Measurements from ENCODE around the gene LAMTOR5.
A peak's percentile ranks its signal among the peaks of the same experiment; 100 is the strongest.
"Not testable (repeated sequence)": the region's sequence is repeated elsewhere in the genome, so short reads cannot be mapped to it uniquely, and the experiment has no call there.

The LAMTOR5 gene

GRCh38 chr1:110407260-110408210, at the start of gene LAMTOR5:
Gene LAMTOR5, minus strand, starts transcription at chr1:110407694. Its CDS starts 74 bp downstream, at chr1:110407620.
- DNase-seq, result peak; percentile 85 to 89

DNA sequence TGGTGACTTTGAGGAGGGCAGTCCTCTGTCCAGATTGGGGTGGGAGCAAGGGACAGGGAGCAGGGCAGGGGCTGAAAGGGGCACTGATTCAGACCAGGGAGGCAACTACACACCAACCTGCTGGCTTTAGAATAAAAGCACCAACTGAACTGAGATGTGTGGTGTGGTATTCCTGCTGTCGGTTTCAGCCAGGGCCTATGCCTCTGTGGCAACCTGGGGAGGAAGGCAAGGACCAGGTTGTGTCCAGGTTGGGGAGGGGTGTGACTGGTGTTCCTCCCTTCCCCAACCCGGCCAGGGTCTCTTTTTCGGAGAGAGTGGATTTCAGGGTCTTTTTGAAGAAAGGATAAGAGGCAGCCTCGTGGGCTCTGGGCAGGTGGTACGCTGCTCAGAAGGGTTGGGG, 49.7 kb upstream of the LAMTOR5 start:
- no peak for DNase-seq

DNA sequence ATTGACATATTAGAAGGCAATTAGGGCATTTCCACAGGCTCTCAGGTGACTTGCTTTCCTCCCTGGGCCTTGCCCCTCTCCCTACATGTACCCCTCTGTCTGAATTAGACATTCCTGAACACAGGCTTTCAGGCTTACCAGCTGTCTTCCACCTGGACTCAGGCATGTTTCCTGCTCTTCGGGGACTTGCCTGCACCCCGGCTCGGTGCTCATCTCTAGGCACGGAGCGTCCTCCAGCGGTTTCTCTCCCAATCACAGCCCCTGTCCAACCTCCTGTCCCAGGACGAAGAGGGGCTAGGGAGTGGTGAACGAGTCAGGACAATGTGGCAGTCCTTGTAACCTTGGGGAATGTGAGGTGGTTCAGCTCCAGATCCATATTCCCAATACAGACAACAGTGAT, 47.7 kb upstream of the LAMTOR5 start:
- no peak for DNase-seq

- DNase-seq, result no peak
Observed at GRCh38 chr1:110454328-110454727, 46.8 kb upstream of the LAMTOR5 start.

DNA sequence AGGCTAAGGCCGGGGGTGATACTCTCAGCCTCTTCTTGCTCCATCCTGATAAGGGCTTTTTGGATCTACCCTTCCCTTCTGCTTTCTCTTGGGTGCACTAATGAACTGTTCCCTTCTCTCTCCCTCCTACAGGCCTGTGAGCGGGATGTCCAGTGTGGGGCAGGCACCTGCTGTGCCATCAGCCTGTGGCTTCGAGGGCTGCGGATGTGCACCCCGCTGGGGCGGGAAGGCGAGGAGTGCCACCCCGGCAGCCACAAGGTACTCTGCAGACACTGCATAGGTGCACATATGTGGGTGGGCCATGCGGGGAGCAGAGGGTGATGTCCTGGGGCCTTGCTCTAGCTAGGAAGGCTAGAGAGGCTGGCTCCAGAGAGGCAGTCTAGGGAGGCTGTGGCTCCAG, 46.3 kb upstream of the LAMTOR5 start:
- no peak for DNase-seq

- no peak for DNase-seq
Observed at GRCh38 chr1:110452330-110452729, 44.8 kb upstream of the LAMTOR5 start.

DNA sequence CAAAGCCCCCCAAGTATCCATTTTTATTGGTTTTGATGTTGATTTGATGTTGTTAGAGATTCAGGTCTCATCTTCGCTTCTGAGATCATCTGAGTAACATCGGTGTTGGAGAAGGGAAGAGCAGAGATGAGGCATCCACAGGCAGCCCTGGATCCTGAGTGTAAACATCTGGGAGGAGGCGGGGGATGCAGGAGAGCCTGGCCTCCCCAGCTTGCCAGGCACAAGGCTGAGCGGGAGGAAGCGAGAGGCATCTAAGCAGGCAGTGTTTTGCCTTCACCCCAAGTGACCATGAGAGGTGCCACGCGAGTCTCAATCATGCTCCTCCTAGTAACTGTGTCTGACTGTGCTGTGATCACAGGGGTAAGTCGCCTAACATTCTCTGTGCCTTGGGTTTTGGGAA, 43.4 kb upstream of the LAMTOR5 start, which contains the start of gene PROK1:
Gene PROK1 (plus strand): TSS at position 221 of the 400 bp plus-strand sequence. CDS start 68 bp downstream, at position 289.
- DNase-seq, result no peak

GRCh38 chr1:110449661-110450651, 42.5 kb upstream of the LAMTOR5 start:
- DNase-seq, result no peak

- no peak for DNase-seq
Observed at GRCh38 chr1:110444561-110444960, 37.1 kb upstream of the LAMTOR5 start.

DNA sequence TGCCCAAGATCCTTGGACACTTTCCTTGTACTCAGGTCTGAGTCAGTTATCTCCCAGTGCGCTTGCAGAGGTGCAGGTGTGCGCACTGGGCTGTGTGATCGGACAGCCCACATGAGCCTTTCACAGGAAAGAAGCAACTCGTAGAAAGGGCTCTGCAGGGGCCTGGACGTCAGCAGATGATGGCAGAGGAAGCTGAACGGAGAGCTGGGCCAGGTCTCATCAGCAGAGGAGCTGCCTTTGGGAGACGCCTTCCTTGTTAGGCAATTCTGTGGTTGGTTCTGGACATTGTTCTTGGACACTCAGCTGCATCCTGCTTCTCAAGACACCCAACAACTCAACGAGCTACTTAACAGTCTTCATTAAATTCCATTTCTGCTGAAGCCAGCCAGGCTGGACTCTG, 36.0 kb upstream of the LAMTOR5 start:
- DNase-seq, result no peak

GRCh38 chr1:110441888-110442287, 34.4 kb upstream of the LAMTOR5 start:
- DNase-seq, result no peak

DNA sequence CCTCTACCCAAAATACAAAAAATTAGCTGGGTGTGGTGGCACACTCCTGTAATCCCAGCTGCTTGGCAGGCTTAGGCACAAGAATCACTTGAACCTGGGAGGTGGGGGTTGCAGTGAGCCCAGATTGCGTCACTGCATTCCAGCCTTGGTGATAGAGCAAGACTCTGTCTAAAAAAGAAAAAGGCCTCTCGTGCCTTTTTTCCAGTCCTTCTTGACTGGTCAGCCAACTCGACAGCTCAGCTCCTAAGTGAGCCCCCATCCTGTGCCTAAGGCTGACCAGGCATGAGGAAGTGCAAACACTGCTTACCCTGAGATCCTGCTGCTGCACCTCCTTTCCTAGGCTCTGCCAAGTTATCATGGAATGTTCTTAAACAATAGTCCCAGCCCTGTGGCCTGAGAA, 33.4 kb upstream of the LAMTOR5 start:
- no peak for DNase-seq

DNA sequence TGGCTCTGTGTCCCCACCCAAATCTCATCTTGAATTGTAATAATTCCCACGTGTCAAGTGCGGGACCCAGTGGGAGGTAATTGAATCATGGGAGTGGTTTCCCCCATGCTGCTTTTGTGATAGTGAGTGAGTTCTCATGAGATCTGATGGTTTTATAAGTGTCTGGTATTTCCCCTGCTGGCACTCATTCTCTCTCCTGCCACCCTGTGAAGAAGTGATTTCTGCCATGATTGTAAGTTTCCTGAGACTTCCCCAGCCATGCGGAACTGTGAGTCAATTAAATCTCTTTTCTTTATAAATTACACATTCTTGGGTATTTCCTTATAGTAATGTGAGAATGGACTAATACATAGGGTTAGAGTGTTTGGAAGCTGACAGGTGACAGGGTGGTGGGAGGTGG, 32.4 kb upstream of the LAMTOR5 start:
- DNase-seq, result not testable (repeated sequence)

DNA sequence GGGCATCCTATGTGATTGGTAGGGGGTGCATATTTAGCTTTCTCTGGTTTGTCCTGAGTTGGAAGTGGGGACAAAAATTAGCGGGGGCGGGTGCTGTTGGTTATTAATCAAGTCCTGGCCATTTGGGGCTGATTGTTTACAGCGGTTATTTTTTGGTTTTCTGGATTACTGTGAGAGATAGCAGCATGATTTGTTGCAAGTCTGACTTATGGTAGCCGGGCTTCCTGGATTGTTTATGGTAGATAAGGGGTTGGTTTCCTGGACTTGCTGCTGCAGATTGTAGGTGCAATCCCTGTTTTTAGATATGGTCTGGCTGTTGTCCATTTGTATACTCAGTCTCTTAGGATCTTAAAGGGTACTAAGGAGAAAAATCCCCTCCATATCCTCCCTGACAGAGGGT, 31.4 kb upstream of the LAMTOR5 start:
- DNase-seq, result no peak

DNA sequence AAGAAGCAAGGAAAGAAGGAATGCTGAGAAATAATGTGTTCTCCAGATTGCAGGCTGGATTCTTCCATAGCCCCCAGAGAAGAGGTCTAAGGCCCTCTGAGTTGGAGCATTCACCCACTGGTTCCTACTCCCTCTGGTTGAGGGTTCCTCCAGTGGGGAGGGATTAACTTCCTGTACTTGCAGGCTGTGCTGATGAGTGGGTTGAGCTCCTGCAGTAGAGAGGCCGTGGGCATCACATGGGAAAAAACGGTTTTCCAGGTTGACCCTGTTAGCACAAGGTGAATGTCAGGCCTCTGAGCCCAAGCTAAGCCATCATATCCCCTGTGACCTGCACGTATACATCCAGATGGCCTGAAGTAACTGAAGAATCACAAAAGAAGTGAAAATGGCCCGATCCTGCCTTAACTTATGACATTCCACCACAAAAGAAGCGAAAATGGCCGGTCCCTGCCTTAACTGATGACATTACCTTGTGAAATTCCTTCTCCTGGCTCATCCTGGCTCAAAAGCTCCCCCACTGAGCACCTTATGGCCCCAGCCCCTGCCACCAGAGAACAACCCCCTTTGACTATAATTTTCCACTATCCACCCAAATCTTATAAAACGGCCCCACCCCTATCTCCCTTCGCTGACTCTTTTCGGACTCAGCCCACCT, 30.3 kb upstream of the LAMTOR5 start:
- not testable (repeated sequence) for DNase-seq

- no peak for DNase-seq
Observed at GRCh38 chr1:110436635-110437034, 29.1 kb upstream of the LAMTOR5 start.

GRCh38 chr1:110434946-110435345, 27.5 kb upstream of the LAMTOR5 start:
- no peak for DNase-seq

- DNase-seq, result no peak
Observed at GRCh38 chr1:110433803-110434202, 26.3 kb upstream of the LAMTOR5 start.

- no peak for DNase-seq
Observed at GRCh38 chr1:110433213-110433612, 25.7 kb upstream of the LAMTOR5 start.

- no peak for DNase-seq
Observed at GRCh38 chr1:110430901-110431300, 23.4 kb upstream of the LAMTOR5 start.

DNA sequence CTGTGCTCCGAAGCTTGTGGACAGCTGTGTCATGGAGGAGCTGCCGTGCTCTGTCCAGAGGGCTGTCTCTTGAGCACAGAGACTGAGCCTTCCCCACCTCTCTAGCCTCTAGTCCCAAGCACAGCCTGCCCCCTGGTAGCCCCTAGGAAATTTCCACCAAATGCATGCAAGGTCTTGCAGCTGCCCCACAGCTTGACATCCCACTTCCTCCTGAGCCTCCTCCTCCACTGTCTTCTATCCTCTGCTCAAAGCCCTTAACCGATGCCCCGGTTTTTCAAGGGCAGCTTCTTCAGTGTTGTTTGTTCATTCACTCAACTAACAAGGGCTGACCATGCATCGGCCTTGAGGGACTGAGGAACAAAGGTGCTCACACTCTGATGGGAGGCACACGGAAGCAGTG, 22.9 kb upstream of the LAMTOR5 start:
- no peak for DNase-seq

- no peak for DNase-seq
Observed at GRCh38 chr1:110428946-110429345, 21.5 kb upstream of the LAMTOR5 start.

GRCh38 chr1:110426854-110427253, 19.4 kb upstream of the LAMTOR5 start:
- DNase-seq, result no peak

Data from hippocampal formation (tissue), 2 donors.